Stimulated activated naive CD8-positive, alpha-beta T cell treated with anti-CD3 and anti-CD28 coated beads, Interleukin-15, Interleukin-2, amounts not matched to agents 100 ng/mL and 50 ng/mL, for 24 hours (primary cell): ENCODE measurements around the gene CCL23.
"Not testable (repeated sequence)": the region's sequence is repeated elsewhere in the genome, so short reads cannot be mapped to it uniquely, and the experiment has no call there.

Experiments
- H3K27ac Mint-ChIP-seq: one replicate; pipeline ENCODE4 v1.8.0; 2021; ENCODE audit warnings: mild to moderate bottlenecking, mixed read lengths
- H3K27me3 Mint-ChIP-seq: one replicate; pipeline ENCODE4 v1.8.0; 2021; ENCODE audit warnings: mixed read lengths
- H3K36me3 Mint-ChIP-seq: one replicate; pipeline ENCODE4 v1.8.0; 2021; ENCODE audit warnings: low read depth, mixed read lengths
- H3K4me1 Mint-ChIP-seq: one replicate; pipeline ENCODE4 v1.8.0; 2021; ENCODE audit warnings: low read depth, mixed read lengths
- H3K4me3 Mint-ChIP-seq: one replicate; pipeline ENCODE4 v1.8.0; 2021; ENCODE audit warnings: mild to moderate bottlenecking, mixed read lengths
- H3K9me3 Mint-ChIP-seq: one replicate; pipeline ENCODE4 v1.8.0; 2021; ENCODE audit warnings: mixed read lengths

Gene CCL23

DNA sequence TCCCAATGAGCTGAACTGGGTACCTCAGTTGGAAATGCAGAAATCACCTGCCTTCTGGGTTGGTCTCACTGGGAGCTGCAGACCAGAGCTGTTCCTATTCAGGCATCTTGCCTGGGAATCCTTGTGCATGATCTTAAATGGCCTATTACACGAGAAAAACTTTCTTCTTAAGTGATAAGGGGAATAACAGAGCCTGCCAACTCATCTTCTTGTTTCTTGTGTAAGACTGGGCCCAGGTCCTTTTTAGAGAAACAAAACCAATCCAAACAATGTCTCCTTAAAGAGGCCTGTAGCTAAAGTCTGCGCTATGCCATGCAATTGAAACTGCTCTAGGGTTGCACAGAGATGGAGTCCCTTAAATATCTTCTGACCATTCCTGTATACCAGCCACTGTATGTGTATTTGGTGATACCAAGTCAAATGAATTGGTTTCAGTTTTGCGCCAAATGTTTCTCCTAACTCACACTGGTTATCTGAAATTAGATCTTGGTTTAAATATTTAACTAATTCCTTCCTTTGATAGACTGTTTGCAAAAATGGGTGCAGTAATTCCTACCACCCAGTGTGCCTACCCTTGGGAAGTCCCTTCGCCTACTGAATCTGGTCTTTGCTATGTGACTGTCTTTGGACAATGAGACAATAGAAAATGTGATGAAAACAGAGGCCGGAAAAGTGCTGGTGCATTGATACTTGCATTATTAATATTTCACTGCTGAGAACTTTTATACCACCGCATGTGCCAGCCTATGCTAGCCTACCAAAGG is 6.5 kb upstream of the CCL23 start:
- peaks cover 41% of the 10 kb centered on the region for H3K27me3 Mint-ChIP-seq
- no peak overlapping the region for H3K27ac Mint-ChIP-seq
- H3K4me3 Mint-ChIP-seq, result no peak overlapping the region
- H3K9me3 Mint-ChIP-seq, result peaks cover 3% of the 10 kb centered on the region
- no peaks in the 10 kb centered on the region for H3K4me1 Mint-ChIP-seq
- H3K36me3 Mint-ChIP-seq, result no peaks in the 10 kb centered on the region

DNA sequence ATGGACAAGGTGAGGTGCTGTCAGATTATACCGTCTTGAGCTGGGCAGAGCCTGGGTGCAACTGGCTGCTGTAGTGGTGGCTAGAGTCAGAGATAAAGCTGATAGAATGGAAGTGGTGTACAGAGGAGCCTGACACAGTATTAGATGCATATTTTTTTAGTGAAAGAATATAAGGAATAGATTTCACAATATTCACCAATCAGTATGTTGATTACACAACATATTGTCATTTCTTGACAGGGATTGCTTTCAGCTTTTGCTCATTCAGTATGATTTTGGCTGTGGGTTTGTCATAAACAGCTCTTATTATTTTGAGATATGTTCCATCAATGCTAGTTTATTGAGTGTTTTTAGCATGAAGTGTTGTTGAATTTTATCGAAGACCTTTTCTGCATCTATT is 1.7 kb upstream of the CCL23 start:
- Mint-ChIP-seq H3K27ac (no peak overlapping the region), H3K4me1 (no peaks in the 10 kb centered on the region), H3K9me3 (peaks cover 3% of the 10 kb centered on the region), H3K4me3 (no peak overlapping the region), H3K36me3 (no peaks in the 10 kb centered on the region), H3K27me3 (peaks cover 34% of the 10 kb centered on the region)

- Mint-ChIP-seq H3K4me1 (no peaks in the 10 kb centered on the region), H3K9me3 (no peaks in the 10 kb centered on the region), H3K27ac (no peak overlapping the region), H3K27me3 (peaks cover 32% of the 10 kb centered on the region), H3K4me3 (no peak overlapping the region), H3K36me3 (no peaks in the 10 kb centered on the region)
These were observed 1.2 kb downstream of the CCL23 start for GRCh38 chr17:36016555-36016954.

- H3K9me3 Mint-ChIP-seq, H3K36me3 Mint-ChIP-seq, H3K27ac Mint-ChIP-seq, H3K4me1 Mint-ChIP-seq, H3K4me3 Mint-ChIP-seq: not testable (repeated sequence)
- peaks cover 27% of the 10 kb centered on the region for H3K27me3 Mint-ChIP-seq
These were observed 1.9 kb downstream of the CCL23 start for GRCh38 chr17:36015895-36016294.

DNA sequence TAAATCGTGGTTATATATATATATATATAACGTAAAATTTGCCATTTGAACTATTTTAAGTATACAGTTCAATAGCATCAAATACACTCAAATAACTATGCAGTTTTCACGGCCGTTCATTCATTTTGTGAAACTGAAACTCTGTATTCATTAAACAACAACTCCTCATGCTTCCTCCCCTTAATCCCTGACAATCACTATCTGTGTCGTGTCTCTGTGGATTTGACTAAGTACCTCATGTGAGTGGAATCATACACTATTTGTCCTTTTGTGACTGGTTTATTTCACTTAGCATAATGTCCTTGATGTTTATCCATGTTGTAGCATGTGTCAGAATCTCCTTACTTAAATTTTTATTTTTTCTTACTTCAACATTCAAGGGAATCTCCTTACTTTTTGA is 2.8 kb downstream of the CCL23 start:
- no peaks in the 10 kb centered on the region for H3K4me1 Mint-ChIP-seq
- H3K27me3 Mint-ChIP-seq, result peaks cover 18% of the 10 kb centered on the region
- H3K36me3 Mint-ChIP-seq, result no peaks in the 10 kb centered on the region
- H3K27ac Mint-ChIP-seq, result no peak overlapping the region
- H3K4me3 Mint-ChIP-seq, result no peak overlapping the region
- H3K9me3 Mint-ChIP-seq, result no peaks in the 10 kb centered on the region

- H3K4me1 Mint-ChIP-seq, result no peaks in the 10 kb centered on the region
- no peaks in the 10 kb centered on the region for H3K36me3 Mint-ChIP-seq
- peaks cover 14% of the 10 kb centered on the region for H3K27me3 Mint-ChIP-seq
- H3K9me3 Mint-ChIP-seq, result no peaks in the 10 kb centered on the region
- no peak overlapping the region for H3K27ac Mint-ChIP-seq
- H3K4me3 Mint-ChIP-seq, result no peak overlapping the region
These were observed 6.6 kb downstream of the CCL23 start for GRCh38 chr17:36011201-36011600.

GRCh38 chr17:36008998-36009665 is 8.6 kb downstream of the CCL23 start:
- no peak overlapping the region for H3K27ac Mint-ChIP-seq
- H3K4me3 Mint-ChIP-seq, result no peak overlapping the region
- H3K4me1 Mint-ChIP-seq, result peaks cover 9% of the 10 kb centered on the region
- H3K27me3 Mint-ChIP-seq, result peaks cover 14% of the 10 kb centered on the region
- no peaks in the 10 kb centered on the region for H3K36me3 Mint-ChIP-seq
- no peaks in the 10 kb centered on the region for H3K9me3 Mint-ChIP-seq

DNA sequence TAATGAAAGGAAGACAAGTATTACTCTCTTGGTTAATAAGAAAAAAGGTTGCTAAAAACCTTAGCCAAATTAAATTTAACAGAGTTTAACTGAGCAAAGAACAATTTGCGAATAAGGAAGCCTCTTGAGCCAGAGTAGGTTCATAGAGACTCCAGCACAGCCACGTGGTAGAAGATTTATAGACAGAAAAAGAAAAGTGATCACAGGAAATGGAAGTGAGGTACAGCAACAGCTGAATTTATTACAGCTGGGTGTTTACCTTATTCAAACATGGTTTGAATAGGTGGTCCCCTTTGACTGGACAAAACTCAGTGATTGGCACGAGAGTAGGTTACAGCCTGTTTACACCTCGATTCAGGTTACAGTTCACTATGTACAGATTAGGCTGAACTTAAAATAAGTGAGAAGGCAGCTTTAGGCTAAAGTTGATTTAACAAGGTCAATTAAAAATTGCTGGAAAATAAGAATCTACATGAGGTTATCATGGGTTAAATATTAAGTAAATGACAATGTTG is 13.1 kb downstream of the CCL23 start:
- no peak overlapping the region for H3K4me3 Mint-ChIP-seq
- H3K27me3 Mint-ChIP-seq, result peaks cover 6% of the 10 kb centered on the region
- no peaks in the 10 kb centered on the region for H3K9me3 Mint-ChIP-seq
- H3K4me1 Mint-ChIP-seq, result peaks cover 14% of the 10 kb centered on the region
- H3K36me3 Mint-ChIP-seq, result no peaks in the 10 kb centered on the region
- H3K27ac Mint-ChIP-seq, result no peak overlapping the region

DNA sequence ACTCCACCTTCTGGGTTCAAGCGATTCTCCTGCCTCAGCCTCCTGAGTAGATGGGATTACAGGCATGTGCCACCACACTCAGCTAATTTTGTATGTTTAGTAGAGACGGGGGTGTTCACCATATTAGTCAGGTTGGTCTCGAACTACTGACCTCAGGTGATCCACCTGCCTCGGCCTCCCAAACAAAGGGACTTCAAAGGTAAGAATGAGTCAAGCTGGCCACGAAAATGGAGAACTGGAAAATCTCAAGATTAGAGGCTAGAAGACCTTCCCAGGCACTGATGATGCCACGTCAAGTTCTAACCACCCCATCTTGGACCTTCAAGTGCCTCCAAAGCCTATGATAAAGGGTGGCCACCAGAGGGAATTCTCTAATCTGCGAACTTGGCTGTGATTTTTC is 15.1 kb downstream of the CCL23 start:
- Mint-ChIP-seq H3K36me3 (no peaks in the 10 kb centered on the region), H3K9me3 (no peaks in the 10 kb centered on the region), H3K27ac (no peak overlapping the region), H3K27me3 (peaks cover 5% of the 10 kb centered on the region), H3K4me1 (peaks cover 20% of the 10 kb centered on the region), H3K4me3 (no peak overlapping the region)

GRCh38 chr17:36001862-36002603 is 15.7 kb downstream of the CCL23 start:
- H3K4me1 Mint-ChIP-seq, result peaks cover 20% of the 10 kb centered on the region
- peaks cover 5% of the 10 kb centered on the region for H3K27me3 Mint-ChIP-seq
- H3K36me3 Mint-ChIP-seq, result no peaks in the 10 kb centered on the region
- no peaks in the 10 kb centered on the region for H3K9me3 Mint-ChIP-seq
- no peak overlapping the region for H3K27ac Mint-ChIP-seq
- no peak overlapping the region for H3K4me3 Mint-ChIP-seq

DNA sequence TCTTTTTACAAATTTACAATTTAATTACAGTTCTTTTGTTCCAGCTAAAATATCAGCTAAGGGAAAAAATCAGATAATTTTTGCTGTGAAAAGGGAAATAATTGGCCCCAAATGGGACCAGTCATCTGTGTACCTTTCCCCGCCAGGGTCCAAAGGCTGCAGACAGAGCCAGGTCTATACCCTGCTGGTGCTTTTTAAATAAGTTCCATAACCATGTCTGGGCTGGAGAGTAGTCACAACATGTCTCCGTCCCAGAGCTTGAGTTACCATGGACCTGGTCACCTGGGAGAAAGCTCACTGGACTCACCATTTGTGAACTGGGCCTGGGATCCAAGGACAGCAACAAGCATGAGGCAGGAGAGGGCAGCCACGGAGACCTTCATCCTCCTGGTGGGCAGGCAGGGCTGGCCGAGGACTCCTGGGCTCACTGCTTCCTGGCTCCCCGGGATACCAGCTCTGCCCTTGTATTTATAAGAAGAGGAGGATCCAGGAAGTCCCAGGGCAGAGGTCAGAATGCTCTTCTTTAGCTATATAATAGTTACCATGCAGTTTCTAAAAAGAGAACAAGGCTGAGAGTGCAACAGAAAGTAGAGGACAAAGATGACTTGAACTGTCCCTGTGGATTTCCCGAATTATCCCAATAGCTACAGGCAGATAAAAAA is 16.5 kb downstream of the CCL23 start, which contains the start of gene CCL15:
TSS of gene CCL15 (minus strand) at position 444 of the 662 bp plus-strand sequence. CDS start at position 383, 61 bp downstream.
- Mint-ChIP-seq H3K27ac (no peak within 1 kb of the TSS), H3K4me3 (no peak within 1 kb of the TSS), H3K27me3 (peaks cover 5% of the 10 kb centered on the region), H3K4me1 (peaks cover 27% of the 10 kb centered on the region), H3K9me3 (no peaks in the 10 kb centered on the region), H3K36me3 (no peaks in the 10 kb centered on the region)

DNA sequence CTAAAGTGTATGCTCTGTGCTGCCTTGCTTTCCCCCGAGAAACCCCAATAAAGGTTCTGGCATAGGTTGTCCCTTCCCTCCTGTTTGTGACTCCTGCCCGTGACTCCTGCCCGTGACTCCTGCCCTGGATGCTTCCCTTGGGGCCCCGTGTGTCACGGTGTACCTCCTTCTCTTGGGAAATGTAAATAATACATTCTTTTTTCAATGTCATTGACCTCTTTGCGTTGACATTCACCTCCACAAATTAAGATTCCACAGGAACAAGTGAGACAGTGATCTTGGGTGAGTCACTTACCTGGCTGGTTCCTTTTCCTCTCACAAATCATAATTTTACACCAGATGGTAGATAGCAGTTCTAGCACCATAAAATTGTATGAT is 17.1 kb downstream of the CCL23 start:
- Mint-ChIP-seq H3K4me1 (peaks cover 29% of the 10 kb centered on the region), H3K36me3 (no peaks in the 10 kb centered on the region), H3K27me3 (peaks cover 6% of the 10 kb centered on the region), H3K9me3 (no peaks in the 10 kb centered on the region), H3K4me3 (no peak overlapping the region), H3K27ac (no peak overlapping the region)

- no peaks in the 10 kb centered on the region for H3K36me3 Mint-ChIP-seq
- H3K27me3 Mint-ChIP-seq, result peaks cover 14% of the 10 kb centered on the region
- H3K9me3 Mint-ChIP-seq, result no peaks in the 10 kb centered on the region
- H3K27ac Mint-ChIP-seq, result no peak overlapping the region
- no peak overlapping the region for H3K4me3 Mint-ChIP-seq
- H3K4me1 Mint-ChIP-seq, result peaks cover 22% of the 10 kb centered on the region
These were observed 19.0 kb downstream of the CCL23 start for GRCh38 chr17:35998756-35999155.

GRCh38 chr17:35998018-35998545 is 19.7 kb downstream of the CCL23 start:
- no peaks in the 10 kb centered on the region for H3K36me3 Mint-ChIP-seq

More at GRCh38 chr17:35998018-35998545, 19.7 kb downstream of the CCL23 start:
- H3K4me1 Mint-ChIP-seq, result peaks cover 22% of the 10 kb centered on the region
- H3K27ac Mint-ChIP-seq, result no peak overlapping the region
- peaks cover 17% of the 10 kb centered on the region for H3K27me3 Mint-ChIP-seq
- no peaks in the 10 kb centered on the region for H3K9me3 Mint-ChIP-seq
- no peak overlapping the region for H3K4me3 Mint-ChIP-seq
